BLaER1 treated with 17β-estradiol and CSF1 and Interleukin-3, amounts not matched to agents 10 nM and 100 nM (cell line): ENCODE measurements around the gene SLC35F1.
"Not testable (repeated sequence)": the region's sequence is repeated elsewhere in the genome, so short reads cannot be mapped to it uniquely, and the experiment has no call there.

Experiments
- H3K27ac ChIP-seq, 11 experiments: shearing (Covaris generic); formaldehyde crosslinking; 2 replicates each; pipeline ENCODE4 v1.8.1; 2022
- H3K27me3 ChIP-seq, 11 experiments: shearing (Covaris generic); formaldehyde crosslinking; 2 replicates each; pipeline ENCODE4 v1.8.1; 2022
- H3K36me3 ChIP-seq, 11 experiments: shearing (Covaris generic); formaldehyde crosslinking; 2 replicates each; pipeline ENCODE4 v1.8.1; 2022
- H3K4me1 ChIP-seq, 10 experiments: shearing (Covaris generic); formaldehyde crosslinking; 2 replicates each; pipeline ENCODE4 v1.8.1; 2022
- H3K4me2 ChIP-seq, 11 experiments: shearing (Covaris generic); formaldehyde crosslinking; 2 replicates each; pipeline ENCODE4 v1.8.1; 2022
- H3K4me3 ChIP-seq, 10 experiments: shearing (Covaris generic); formaldehyde crosslinking; 2 replicates each; pipeline ENCODE4 v1.8.1; 2022
- H3K9ac ChIP-seq, 11 experiments: shearing (Covaris generic); formaldehyde crosslinking; 2 replicates each; pipeline ENCODE4 v1.8.1; 2022
- H3K9me3 ChIP-seq, 11 experiments: shearing (Covaris generic); formaldehyde crosslinking; replicated peaks in 1 of 11; 2 replicates each; pipeline ENCODE4 v1.8.1; 2022
- H4K20me1 ChIP-seq, 11 experiments: shearing (Covaris generic); formaldehyde crosslinking; 2 replicates each; pipeline ENCODE4 v1.8.1; 2022
- Cebpa-rat ChIP-seq, 11 experiments: shearing (Covaris generic); IDR thresholded peaks; 2 replicates each; pipeline ENCODE4 v1.8.1; 2022

SLC35F1 gene

GRCh38 chr6:117933471-117933870, 26.4 kb downstream of the SLC35F1 start:
- no peaks in the 10 kb centered on the region for H3K4me1 ChIP-seq
- no peak for TF ChIP-seq Cebpa-rat (IDR thresholded peaks at IDR 0.05)
- H4K20me1 ChIP-seq = no peaks in the 10 kb centered on the region
- peaks cover 18 to 24% (median 23%) of the 10 kb centered on the region in 11 experiments for H3K9me3 ChIP-seq
- no peak overlapping the region for H3K4me2 ChIP-seq
- no peak overlapping the region for H3K9ac ChIP-seq
- no peak overlapping the region for H3K27ac ChIP-seq
- H3K27me3 ChIP-seq = no peaks in the 10 kb centered on the region
- no peaks in the 10 kb centered on the region for H3K36me3 ChIP-seq
- no peak overlapping the region for H3K4me3 ChIP-seq

GRCh38 chr6:117938311-117938995, 31.4 kb downstream of the SLC35F1 start:
- no peak overlapping the region for H3K4me3 ChIP-seq
- H3K9ac ChIP-seq = no peak overlapping the region
- no peak overlapping the region for H3K4me2 ChIP-seq
- no peaks in the 10 kb centered on the region for H3K4me1 ChIP-seq
- H3K27ac ChIP-seq = no peak overlapping the region
- H3K9me3 ChIP-seq = no peaks in the 10 kb centered on the region
- no peaks in the 10 kb centered on the region for H3K36me3 ChIP-seq
- TF ChIP-seq Cebpa-rat (IDR thresholded peaks at IDR 0.05) = no peak
- no peaks in the 10 kb centered on the region for H3K27me3 ChIP-seq
- no peaks in the 10 kb centered on the region for H4K20me1 ChIP-seq

GRCh38 chr6:117947234-117947633, 40.2 kb downstream of the SLC35F1 start:
- H3K4me2 ChIP-seq = no peak overlapping the region
- no peak for TF ChIP-seq Cebpa-rat (IDR thresholded peaks at IDR 0.05)
- H3K4me1 ChIP-seq = no peaks in the 10 kb centered on the region
- no peak overlapping the region for H3K27ac ChIP-seq
- H3K4me3 ChIP-seq = no peak overlapping the region
- no peaks in the 10 kb centered on the region for H4K20me1 ChIP-seq
- H3K9me3 ChIP-seq = no peaks in the 10 kb centered on the region
- H3K9ac ChIP-seq = no peak overlapping the region
- no peaks in the 10 kb centered on the region for H3K27me3 ChIP-seq
- H3K36me3 ChIP-seq = no peaks in the 10 kb centered on the region

- Histone ChIP-seq H3K9ac (no peak overlapping the region), H4K20me1 (no peaks in the 10 kb centered on the region), H3K9me3 (no peaks in the 10 kb centered on the region), H3K36me3 (no peaks in the 10 kb centered on the region), H3K4me2 (no peak overlapping the region), H3K4me1 (peaks cover 0 to 5% (median 0%) of the 10 kb centered on the region in 10 experiments; a peak in 2 of 20 replicates), H3K27ac (no peak overlapping the region), H3K4me3 (no peak overlapping the region), H3K27me3 (no peaks in the 10 kb centered on the region)
- TF ChIP-seq Cebpa-rat (IDR thresholded peaks at IDR 0.05) = no peak
Measured at GRCh38 chr6:117951783-117952182, 44.7 kb downstream of the SLC35F1 start.

GRCh38 chr6:117955684-117956256, 48.7 kb downstream of the SLC35F1 start:
- H3K4me2 ChIP-seq = peak overlapping the region in 2 of 11 experiments; percentile 0 to 5; a peak in 1 of 22 replicates
- H4K20me1 ChIP-seq = no peaks in the 10 kb centered on the region
- H3K4me1 ChIP-seq = peaks cover 0 to 5% (median 0%) of the 10 kb centered on the region in 10 experiments; a peak in 2 of 20 replicates
- H3K27ac ChIP-seq = no peak overlapping the region
- no peak for TF ChIP-seq Cebpa-rat (IDR thresholded peaks at IDR 0.05)
- H3K27me3 ChIP-seq = no peaks in the 10 kb centered on the region
- H3K36me3 ChIP-seq = no peaks in the 10 kb centered on the region
- H3K9me3 ChIP-seq = no peaks in the 10 kb centered on the region
- H3K9ac ChIP-seq = no peak overlapping the region
- H3K4me3 ChIP-seq = no peak overlapping the region

GRCh38 chr6:117956386-117956785, 49.3 kb downstream of the SLC35F1 start:
- Histone ChIP-seq H3K4me3 (no peak overlapping the region), H3K4me2 (peak overlapping the region in 1 of 11 experiments; percentile 0; a peak in 1 of 22 replicates), H3K36me3 (no peaks in the 10 kb centered on the region), H4K20me1 (no peaks in the 10 kb centered on the region), H3K27ac (no peak overlapping the region), H3K9me3 (no peaks in the 10 kb centered on the region), H3K4me1 (peaks cover 0 to 5% (median 0%) of the 10 kb centered on the region in 10 experiments; a peak in 2 of 20 replicates), H3K27me3 (no peaks in the 10 kb centered on the region), H3K9ac (no peak overlapping the region)
- no peak for TF ChIP-seq Cebpa-rat (IDR thresholded peaks at IDR 0.05)

- H3K4me2 ChIP-seq = no peak overlapping the region
- no peak overlapping the region for H3K9ac ChIP-seq
- no peaks in the 10 kb centered on the region for H4K20me1 ChIP-seq
- H3K9me3 ChIP-seq = no peaks in the 10 kb centered on the region; a peak in 1 of 22 replicates
- no peak for TF ChIP-seq Cebpa-rat (IDR thresholded peaks at IDR 0.05)
- H3K27me3 ChIP-seq = no peaks in the 10 kb centered on the region
- no peak overlapping the region for H3K27ac ChIP-seq
- H3K4me3 ChIP-seq = no peak overlapping the region
- peaks cover 0 to 5% (median 0%) of the 10 kb centered on the region in 10 experiments; a peak in 2 of 20 replicates for H3K4me1 ChIP-seq
- H3K36me3 ChIP-seq = no peaks in the 10 kb centered on the region
Measured at GRCh38 chr6:117958536-117958935, 51.5 kb downstream of the SLC35F1 start.

GRCh38 chr6:117960877-117961276, 53.8 kb downstream of the SLC35F1 start:
- no peak overlapping the region for H3K9ac ChIP-seq
- no peak for TF ChIP-seq Cebpa-rat (IDR thresholded peaks at IDR 0.05)
- no peak overlapping the region for H3K4me2 ChIP-seq
- no peak overlapping the region for H3K4me3 ChIP-seq
- no peaks in the 10 kb centered on the region for H4K20me1 ChIP-seq
- no peak overlapping the region for H3K27ac ChIP-seq
- peaks cover 20 to 23% (median 22%) of the 10 kb centered on the region in 11 experiments for H3K9me3 ChIP-seq
- H3K36me3 ChIP-seq = 0 out of 22 replicates have a peak, but pooled peaks cover 0 to 4% (median 0%) of the 10 kb centered on the region in 11 experiments
- H3K27me3 ChIP-seq = no peaks in the 10 kb centered on the region
- H3K4me1 ChIP-seq = peaks cover 0 to 3% (median 0%) of the 10 kb centered on the region in 10 experiments; a peak in 2 of 20 replicates

- H3K9me3 ChIP-seq = peaks cover 20 to 26% (median 23%) of the 10 kb centered on the region in 11 experiments
- no peak overlapping the region for H3K4me2 ChIP-seq
Measured at GRCh38 chr6:117961301-117961700, 54.2 kb downstream of the SLC35F1 start.

GRCh38 chr6:117965763-117966162, 58.7 kb downstream of the SLC35F1 start:
- not testable (repeated sequence) for H3K27ac ChIP-seq, H3K4me1 ChIP-seq, H3K27me3 ChIP-seq, H3K4me3 ChIP-seq, H3K9ac ChIP-seq, H3K4me2 ChIP-seq, H3K36me3 ChIP-seq, H4K20me1 ChIP-seq
- H3K9me3 ChIP-seq = peaks cover 25 to 37% (median 33%) of the 10 kb centered on the region in 11 experiments

More at GRCh38 chr6:117961301-117961700, 54.2 kb downstream of the SLC35F1 start:
- H3K36me3 ChIP-seq = 0 out of 22 replicates have a peak, but pooled peaks cover 0 to 4% (median 0%) of the 10 kb centered on the region in 11 experiments
- H3K27me3 ChIP-seq = no peaks in the 10 kb centered on the region
- no peak for TF ChIP-seq Cebpa-rat (IDR thresholded peaks at IDR 0.05)
- no peak overlapping the region for H3K4me3 ChIP-seq
- no peaks in the 10 kb centered on the region for H4K20me1 ChIP-seq
- H3K27ac ChIP-seq = no peak overlapping the region
- H3K9ac ChIP-seq = no peak overlapping the region
- H3K4me1 ChIP-seq = no peaks in the 10 kb centered on the region
